GM23338 (cell line): Measurements from ENCODE around the gene BAD. TPM values are rescaled to one million over a fixed set of nuclear protein-coding genes. Genes with fewer than 3 reads are reported as not detected.
A peak's percentile ranks its signal among the peaks of the same experiment; 100 is the strongest.

Experiments used
- ATAC-seq: fragments of 200-7000 bp; cut with Tn5 transposase; 3 replicates; pipeline ENCODE4 v1.9.1; 2020
- DNase-seq: peaks from one replicate; pipeline ENCODE4 v3.0.0-alpha.2; 2015; ENCODE audit warnings: low spot score
- H2AFZ ChIP-seq: fragments of 200-600 bp; sonication (generic); 2 replicates; pipeline ENCODE4 v1.8.0; 2016; ENCODE audit warnings: antibody characterized with exemption, mild to moderate bottlenecking, moderate library complexity
- H3F3A ChIP-seq: fragments of 200-600 bp; sonication (generic); replicated peaks from 2 replicates; pipeline ENCODE4 v1.8.0; 2017; ENCODE audit warnings: antibody characterized with exemption, mixed run types, low read depth
- H3K27ac ChIP-seq: fragments of 200-600 bp; sonication (generic); 2 replicates; pipeline ENCODE4 v1.6.1; 2016; ENCODE audit warnings: low read depth
- H3K27me3 ChIP-seq: fragments of 200-600 bp; sonication (generic); 2 replicates; pipeline ENCODE4 v1.8.0; 2016; ENCODE audit warnings: mild to moderate bottlenecking, mixed run types, moderate library complexity; ENCODE audit not compliant: insufficient read depth
- H3K36me3 ChIP-seq: fragments of 200-600 bp; sonication (generic); 2 replicates; pipeline ENCODE4 v1.8.0; 2016; ENCODE audit warnings: mild to moderate bottlenecking; ENCODE audit not compliant: insufficient read depth
- H3K4me1 ChIP-seq: fragments of 200-600 bp; sonication (generic); 2 replicates; pipeline ENCODE4 v1.8.0; 2016; ENCODE audit warnings: mild to moderate bottlenecking, moderate library complexity; ENCODE audit not compliant: insufficient read depth
- H3K4me2 ChIP-seq: fragments of 200-600 bp; sonication (generic); 2 replicates; pipeline ENCODE4 v1.7.1; 2017; ENCODE audit warnings: mixed run types
- H3K4me3 ChIP-seq: fragments of 200-600 bp; sonication (generic); 2 replicates; pipeline ENCODE4 v1.6.1; 2016; ENCODE audit warnings: mixed run types
- H3K79me2 ChIP-seq: fragments of 200-600 bp; sonication (generic); replicated peaks from 2 replicates; pipeline ENCODE4 v1.8.0; 2017; ENCODE audit warnings: mild to moderate bottlenecking; ENCODE audit not compliant: insufficient read depth
- H3K9me2 ChIP-seq: fragments of 200-600 bp; sonication (generic); 2 replicates; pipeline ENCODE4 v1.8.0; 2017; ENCODE audit not compliant: insufficient read depth
- H4K20me1 ChIP-seq: fragments of 200-600 bp; sonication (generic); replicated peaks from 2 replicates; pipeline ENCODE4 v1.8.0; 2017; ENCODE audit warnings: mild to moderate bottlenecking; ENCODE audit not compliant: insufficient read depth
- H3K27ac Mint-ChIP-seq: 2 replicates; pipeline ENCODE4 v1.8.0; 2020; ENCODE audit warnings: inconsistent platforms, mild to moderate bottlenecking, moderate library complexity, mixed read lengths
- H3K27me3 Mint-ChIP-seq: 3 replicates; pipeline ENCODE4 v1.8.0; 2022; ENCODE audit warnings: low read depth, mild to moderate bottlenecking, moderate library complexity, mixed read lengths, inconsistent platforms; ENCODE audit not compliant: insufficient read depth, poor library complexity
- H3K36me3 Mint-ChIP-seq: 3 replicates; pipeline ENCODE4 v1.8.0; 2021; ENCODE audit warnings: low read depth, mild to moderate bottlenecking, inconsistent platforms, moderate library complexity, mixed read lengths
- H3K4me1 Mint-ChIP-seq: 3 replicates; pipeline ENCODE4 v1.8.0; 2020; ENCODE audit warnings: mild to moderate bottlenecking, inconsistent platforms, mixed read lengths
- H3K4me3 Mint-ChIP-seq: 3 replicates; pipeline ENCODE4 v1.8.0; 2021; ENCODE audit warnings: moderate library complexity, mild to moderate bottlenecking, inconsistent platforms, mixed read lengths
- H3K9me3 Mint-ChIP-seq: 3 replicates; pipeline ENCODE4 v1.8.0; 2020; ENCODE audit warnings: moderate library complexity, mild to moderate bottlenecking, inconsistent platforms, mixed read lengths
- CREB1 ChIP-seq: fragments of 250-450 bp; sonication (Bioruptor Pico); IDR thresholded peaks from 2 replicates; pipeline ENCODE4 v1.5.0; 2020; ENCODE audit warnings: low read depth, mild to moderate bottlenecking, moderate library complexity
- NANOG ChIP-seq: IDR thresholded peaks from 2 replicates; pipeline ENCODE4 v1.6.1; 2016; ENCODE audit warnings: antibody characterized with exemption, borderline replicate concordance
- polyA plus RNA-seq: library from polyadenylated mRNA; unstranded; fragments of >200 nt; fragmentation: Nextera tagmentation; extraction: Ambion mirVana; gene quantifications from 2 replicates; pipeline ENCODE4 v1.2.1, GENCODE V29; 2016
- total RNA-seq: library from RNA; depleted of rRNA; stranded (reverse); fragments of >200 nt; shearing (Covaris generic); gene quantifications from 2 replicates; pipeline ENCODE4 v1.2.3, GENCODE V29; 2014
- TF ChIP-seq, protein P1 (sequence below): fragments of 250-450 bp; sonication (Bioruptor Pico); IDR thresholded peaks from 2 replicates; pipeline ENCODE4 v1.5.0; 2020; ENCODE audit warnings: mild to moderate bottlenecking, moderate library complexity
- TF ChIP-seq, protein P2 (sequence below): IDR thresholded peaks from 2 replicates; pipeline ENCODE4 v1.6.1; 2016; ENCODE audit warnings: antibody characterized with exemption

Gene BAD
- total and polyA plus RNA-seq, 2 experiments from 2014 or later: 46.3 to 46.4 TPM

DNA sequence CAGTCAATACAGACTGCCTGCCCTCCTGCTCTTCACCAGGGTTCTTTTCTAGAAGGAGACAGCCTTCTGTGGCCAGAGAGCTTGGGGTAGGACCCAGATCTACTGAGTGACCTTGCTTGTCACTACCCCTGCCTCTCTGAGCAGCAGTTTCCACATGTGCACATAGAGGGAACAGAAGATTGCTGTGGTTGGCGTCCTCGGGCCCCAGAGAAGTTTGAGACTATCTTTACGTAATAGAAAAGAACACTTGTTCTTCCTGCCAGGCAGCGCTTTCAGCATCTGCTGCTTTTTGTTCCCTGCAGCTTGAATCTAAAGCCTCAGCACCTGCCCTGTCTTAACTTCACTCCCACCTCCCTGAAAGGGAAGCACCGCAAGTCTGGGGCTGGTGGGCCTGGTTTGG is 45.5 kb downstream of the BAD start:
- Histone ChIP-seq H3K4me3 (no peak overlapping the region), H4K20me1 (no peaks in the 10 kb centered on the region; the same call in 1 of the 2 replicates), H3F3A (peaks cover 33% of the 10 kb centered on the region), H3K36me3 (no peaks in the 10 kb centered on the region), H2AFZ (no peak overlapping the region), H3K27ac (no peak overlapping the region), H3K9me2 (no peaks in the 10 kb centered on the region), H3K79me2 (peaks cover 16% of the 10 kb centered on the region), H3K4me2 (no peak overlapping the region), H3K4me1 (peaks cover 15% of the 10 kb centered on the region; the same call in 1 of the 2 replicates), H3K27me3 (no peaks in the 10 kb centered on the region)
- DNase-seq (no peak), ATAC-seq (no peak)
- peaks cover 30% of the 10 kb centered on the region for H3K27me3 Mint-ChIP-seq
- H3K4me3 Mint-ChIP-seq: peak overlapping the region; percentile 24; the same call in 1 of the 3 replicates
- H3K36me3 Mint-ChIP-seq: peaks cover 20% of the 10 kb centered on the region
- H3K4me1 Mint-ChIP-seq: peaks cover 29% of the 10 kb centered on the region
- no peaks in the 10 kb centered on the region for H3K9me3 Mint-ChIP-seq
- H3K27ac Mint-ChIP-seq: no peak overlapping the region; the same call in 1 of the 2 replicates
- TF ChIP-seq, protein P1, sequence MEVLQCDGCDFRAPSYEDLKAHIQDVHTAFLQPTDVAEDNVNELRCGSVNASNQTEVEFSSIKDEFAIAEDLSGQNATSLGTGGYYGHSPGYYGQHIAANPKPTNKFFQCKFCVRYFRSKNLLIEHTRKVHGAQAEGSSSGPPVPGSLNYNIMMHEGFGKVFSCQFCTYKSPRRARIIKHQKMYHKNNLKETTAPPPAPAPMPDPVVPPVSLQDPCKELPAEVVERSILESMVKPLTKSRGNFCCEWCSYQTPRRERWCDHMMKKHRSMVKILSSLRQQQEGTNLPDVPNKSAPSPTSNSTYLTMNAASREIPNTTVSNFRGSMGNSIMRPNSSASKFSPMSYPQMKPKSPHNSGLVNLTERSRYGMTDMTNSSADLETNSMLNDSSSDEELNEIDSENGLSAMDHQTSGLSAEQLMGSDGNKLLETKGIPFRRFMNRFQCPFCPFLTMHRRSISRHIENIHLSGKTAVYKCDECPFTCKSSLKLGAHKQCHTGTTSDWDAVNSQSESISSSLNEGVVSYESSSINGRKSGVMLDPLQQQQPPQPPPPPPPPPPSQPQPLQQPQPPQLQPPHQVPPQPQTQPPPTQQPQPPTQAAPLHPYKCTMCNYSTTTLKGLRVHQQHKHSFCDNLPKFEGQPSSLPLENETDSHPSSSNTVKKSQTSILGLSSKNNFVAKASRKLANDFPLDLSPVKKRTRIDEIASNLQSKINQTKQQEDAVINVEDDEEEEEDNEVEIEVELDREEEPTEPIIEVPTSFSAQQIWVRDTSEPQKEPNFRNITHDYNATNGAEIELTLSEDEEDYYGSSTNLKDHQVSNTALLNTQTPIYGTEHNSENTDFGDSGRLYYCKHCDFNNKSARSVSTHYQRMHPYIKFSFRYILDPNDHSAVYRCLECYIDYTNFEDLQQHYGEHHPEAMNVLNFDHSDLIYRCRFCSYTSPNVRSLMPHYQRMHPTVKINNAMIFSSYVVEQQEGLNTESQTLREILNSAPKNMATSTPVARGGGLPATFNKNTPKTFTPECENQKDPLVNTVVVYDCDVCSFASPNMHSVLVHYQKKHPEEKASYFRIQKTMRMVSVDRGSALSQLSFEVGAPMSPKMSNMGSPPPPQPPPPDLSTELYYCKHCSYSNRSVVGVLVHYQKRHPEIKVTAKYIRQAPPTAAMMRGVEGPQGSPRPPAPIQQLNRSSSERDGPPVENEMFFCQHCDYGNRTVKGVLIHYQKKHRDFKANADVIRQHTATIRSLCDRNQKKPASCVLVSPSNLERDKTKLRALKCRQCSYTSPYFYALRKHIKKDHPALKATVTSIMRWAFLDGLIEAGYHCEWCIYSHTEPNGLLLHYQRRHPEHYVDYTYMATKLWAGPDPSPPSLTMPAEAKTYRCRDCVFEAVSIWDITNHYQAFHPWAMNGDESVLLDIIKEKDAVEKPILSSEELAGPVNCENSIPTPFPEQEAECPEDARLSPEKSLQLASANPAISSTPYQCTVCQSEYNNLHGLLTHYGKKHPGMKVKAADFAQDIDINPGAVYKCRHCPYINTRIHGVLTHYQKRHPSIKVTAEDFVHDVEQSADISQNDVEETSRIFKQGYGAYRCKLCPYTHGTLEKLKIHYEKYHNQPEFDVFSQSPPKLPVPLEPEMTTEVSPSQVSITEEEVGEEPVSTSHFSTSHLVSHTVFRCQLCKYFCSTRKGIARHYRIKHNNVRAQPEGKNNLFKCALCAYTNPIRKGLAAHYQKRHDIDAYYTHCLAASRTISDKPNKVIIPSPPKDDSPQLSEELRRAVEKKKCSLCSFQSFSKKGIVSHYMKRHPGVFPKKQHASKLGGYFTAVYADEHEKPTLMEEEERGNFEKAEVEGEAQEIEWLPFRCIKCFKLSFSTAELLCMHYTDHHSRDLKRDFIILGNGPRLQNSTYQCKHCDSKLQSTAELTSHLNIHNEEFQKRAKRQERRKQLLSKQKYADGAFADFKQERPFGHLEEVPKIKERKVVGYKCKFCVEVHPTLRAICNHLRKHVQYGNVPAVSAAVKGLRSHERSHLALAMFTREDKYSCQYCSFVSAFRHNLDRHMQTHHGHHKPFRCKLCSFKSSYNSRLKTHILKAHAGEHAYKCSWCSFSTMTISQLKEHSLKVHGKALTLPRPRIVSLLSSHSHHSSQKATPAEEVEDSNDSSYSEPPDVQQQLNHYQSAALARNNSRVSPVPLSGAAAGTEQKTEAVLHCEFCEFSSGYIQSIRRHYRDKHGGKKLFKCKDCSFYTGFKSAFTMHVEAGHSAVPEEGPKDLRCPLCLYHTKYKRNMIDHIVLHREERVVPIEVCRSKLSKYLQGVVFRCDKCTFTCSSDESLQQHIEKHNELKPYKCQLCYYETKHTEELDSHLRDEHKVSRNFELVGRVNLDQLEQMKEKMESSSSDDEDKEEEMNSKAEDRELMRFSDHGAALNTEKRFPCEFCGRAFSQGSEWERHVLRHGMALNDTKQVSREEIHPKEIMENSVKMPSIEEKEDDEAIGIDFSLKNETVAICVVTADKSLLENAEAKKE (CRISPR knock-in tag): no peak

DNA sequence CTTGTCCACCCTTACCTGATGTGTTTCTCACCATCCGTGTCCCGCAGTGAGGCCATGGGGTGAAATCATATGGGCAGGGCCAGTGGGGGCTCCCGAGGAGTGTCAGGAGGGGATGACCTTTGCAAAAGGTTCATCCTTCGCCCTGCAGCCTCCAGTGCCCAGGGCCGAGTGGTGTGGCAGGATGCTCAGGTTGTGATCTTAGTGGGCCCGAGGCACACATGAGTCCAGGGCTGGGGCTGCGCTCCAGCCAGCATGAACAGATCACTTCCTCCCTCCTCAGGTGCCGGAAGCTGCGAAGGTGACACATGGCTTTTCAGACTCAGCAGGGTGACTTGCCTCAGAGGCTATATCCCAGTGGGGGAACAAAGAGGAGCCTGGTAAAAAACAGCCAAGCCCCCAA is 46.4 kb downstream of the BAD start:
- peaks cover 20% of the 10 kb centered on the region for H3K4me1 Mint-ChIP-seq
- peaks cover 32% of the 10 kb centered on the region for H3F3A ChIP-seq
- no peaks in the 10 kb centered on the region for H3K9me3 Mint-ChIP-seq
- TF ChIP-seq NANOG: no peak
- TF ChIP-seq, protein P2, sequence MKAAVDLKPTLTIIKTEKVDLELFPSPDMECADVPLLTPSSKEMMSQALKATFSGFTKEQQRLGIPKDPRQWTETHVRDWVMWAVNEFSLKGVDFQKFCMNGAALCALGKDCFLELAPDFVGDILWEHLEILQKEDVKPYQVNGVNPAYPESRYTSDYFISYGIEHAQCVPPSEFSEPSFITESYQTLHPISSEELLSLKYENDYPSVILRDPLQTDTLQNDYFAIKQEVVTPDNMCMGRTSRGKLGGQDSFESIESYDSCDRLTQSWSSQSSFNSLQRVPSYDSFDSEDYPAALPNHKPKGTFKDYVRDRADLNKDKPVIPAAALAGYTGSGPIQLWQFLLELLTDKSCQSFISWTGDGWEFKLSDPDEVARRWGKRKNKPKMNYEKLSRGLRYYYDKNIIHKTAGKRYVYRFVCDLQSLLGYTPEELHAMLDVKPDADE: no peak
- TF ChIP-seq CREB1: no peak
- H3K27me3 ChIP-seq: peaks cover 7% of the 10 kb centered on the region; the same call in 1 of the 2 replicates
- H3K4me2 ChIP-seq: no peak overlapping the region
- H3K27me3 Mint-ChIP-seq: peaks cover 29% of the 10 kb centered on the region
- H3K36me3 Mint-ChIP-seq: peaks cover 11% of the 10 kb centered on the region
- peaks cover 12% of the 10 kb centered on the region for H3K79me2 ChIP-seq
- no peak overlapping the region for H3K27ac ChIP-seq
- no peaks in the 10 kb centered on the region; the same call in 1 of the 2 replicates for H4K20me1 ChIP-seq
- H3K4me3 Mint-ChIP-seq: no peak overlapping the region
- no peak overlapping the region for H3K27ac Mint-ChIP-seq
- peaks cover 16% of the 10 kb centered on the region; the same call in 1 of the 2 replicates for H3K4me1 ChIP-seq
- ATAC-seq (no peak), DNase-seq (no peak)
- no peak overlapping the region for H2AFZ ChIP-seq
- H3K36me3 ChIP-seq: no peaks in the 10 kb centered on the region
- H3K4me3 ChIP-seq: no peak overlapping the region
- H3K9me2 ChIP-seq: no peaks in the 10 kb centered on the region
